Measurements from ENCODE around the gene PACRG. TPM values are rescaled to one million over a fixed set of nuclear protein-coding genes. Genes with fewer than 3 reads are reported as not detected.

PACRG gene
- polyA plus RNA-seq, 3 donors, result 14.2 to 16.6 (median 16.4) TPM

DNA sequence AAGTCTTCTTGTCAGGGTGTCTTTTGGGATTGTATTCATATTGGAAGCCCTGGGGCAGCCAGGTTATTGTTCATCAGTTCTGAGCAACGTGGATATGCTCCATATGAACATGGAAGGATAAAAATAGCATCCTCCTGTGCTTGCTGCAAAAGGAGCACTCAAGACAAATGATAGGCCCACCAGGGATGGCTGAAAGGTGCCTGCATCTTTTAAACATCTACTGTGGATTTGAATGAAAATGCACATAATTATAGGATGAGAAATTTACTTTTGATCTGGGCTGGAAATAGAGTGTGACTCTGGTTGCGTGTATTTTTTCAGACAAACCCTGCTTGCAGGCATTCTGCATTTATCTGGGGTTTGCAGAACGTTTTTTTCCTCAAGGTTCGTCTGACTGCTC, 299.1 kb downstream of the PACRG start:
- DNase-seq (ENCODE audit: extremely low read depth in 1 of 11, low read depth in 9 of 11, low spot score in 4 of 11), result no peak

DNA sequence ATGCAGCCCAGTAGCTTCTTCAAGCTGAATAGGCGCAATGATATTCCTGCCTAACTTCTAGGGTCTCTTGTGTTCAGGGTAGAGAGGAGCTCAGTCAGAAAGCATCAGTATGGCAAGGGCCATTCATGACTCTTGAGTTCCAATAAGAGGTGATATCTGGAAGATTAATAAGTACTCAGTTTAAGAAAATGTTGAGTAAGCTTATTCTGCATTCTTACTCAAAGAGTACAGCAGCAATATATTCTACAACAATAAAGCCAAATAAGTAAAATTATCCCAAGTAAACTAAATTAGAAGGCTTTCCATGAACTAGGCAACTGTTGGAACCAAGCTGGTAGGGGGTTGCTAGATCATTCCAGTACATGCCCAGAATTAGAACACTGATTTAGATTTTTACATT, 303.2 kb downstream of the PACRG start:
- no peak for DNase-seq (ENCODE audit: extremely low read depth in 1 of 11, low read depth in 9 of 11, low spot score in 4 of 11)

DNA sequence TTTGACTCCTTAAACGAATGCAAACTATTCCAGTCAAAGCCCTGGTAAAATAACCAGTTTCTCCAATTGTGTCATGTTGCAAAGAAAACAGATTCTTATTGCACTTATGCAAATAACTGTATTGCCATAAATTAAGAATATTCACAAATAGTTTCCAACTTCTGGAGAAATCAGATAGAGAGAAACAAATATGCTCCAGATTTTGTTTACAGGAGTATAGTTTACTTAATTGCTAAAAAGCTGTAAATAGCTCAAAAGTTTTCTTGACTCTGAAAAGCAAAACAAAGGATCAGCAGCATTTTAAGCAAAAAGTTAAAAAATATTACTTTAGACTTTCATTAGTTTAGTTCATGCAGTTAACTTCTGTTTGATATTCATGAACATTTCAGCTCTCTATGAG, 304.2 kb downstream of the PACRG start:
- no peak for DNase-seq (ENCODE audit: extremely low read depth in 1 of 11, low read depth in 9 of 11, low spot score in 4 of 11)

DNA sequence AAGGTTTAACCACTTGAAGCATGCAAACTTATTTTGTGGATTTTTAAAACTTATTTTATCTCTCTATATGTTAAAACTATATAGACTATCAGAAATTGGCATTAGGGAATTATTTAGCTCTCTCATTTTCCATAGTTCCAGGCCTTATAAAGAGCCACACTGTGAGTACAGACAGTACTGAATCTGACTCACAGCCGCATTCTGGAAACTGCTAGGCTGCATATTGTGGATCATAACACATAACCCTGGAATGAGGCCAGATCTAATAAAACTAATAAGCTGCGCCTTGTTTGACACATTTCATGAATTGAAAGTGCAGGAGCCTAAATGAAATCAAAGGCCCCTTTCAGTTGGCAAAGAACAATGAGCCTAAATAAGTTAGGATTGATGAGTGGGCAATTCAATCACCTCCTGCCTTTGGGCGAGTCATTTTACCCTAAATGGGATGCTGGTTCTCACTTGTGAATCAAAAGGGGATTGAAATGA, 308.4 kb downstream of the PACRG start:
- DNase-seq (ENCODE audit: extremely low read depth in 1 of 11, low read depth in 9 of 11, low spot score in 4 of 11), result no peak

DNA sequence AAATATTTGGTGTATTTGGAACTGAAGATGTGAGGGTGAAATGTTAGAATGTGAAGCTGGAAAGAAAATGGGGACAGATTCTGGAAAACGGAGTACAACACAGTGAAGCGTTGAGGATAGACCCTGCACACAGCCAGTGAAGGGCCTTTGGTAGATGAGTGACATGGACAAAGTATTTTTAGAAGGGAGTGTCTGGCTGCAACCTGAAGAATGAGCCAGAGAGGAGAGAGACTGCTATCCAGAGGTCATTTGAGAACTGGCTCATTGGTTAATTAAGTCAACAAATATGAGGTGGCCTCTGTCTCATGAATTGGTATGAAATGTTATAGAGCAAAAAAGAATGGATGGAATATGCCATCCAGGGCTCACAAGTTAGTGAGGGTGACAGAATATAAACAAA, 310.5 kb downstream of the PACRG start:
- no peak for DNase-seq (ENCODE audit: extremely low read depth in 1 of 11, low read depth in 9 of 11, low spot score in 4 of 11)

DNA sequence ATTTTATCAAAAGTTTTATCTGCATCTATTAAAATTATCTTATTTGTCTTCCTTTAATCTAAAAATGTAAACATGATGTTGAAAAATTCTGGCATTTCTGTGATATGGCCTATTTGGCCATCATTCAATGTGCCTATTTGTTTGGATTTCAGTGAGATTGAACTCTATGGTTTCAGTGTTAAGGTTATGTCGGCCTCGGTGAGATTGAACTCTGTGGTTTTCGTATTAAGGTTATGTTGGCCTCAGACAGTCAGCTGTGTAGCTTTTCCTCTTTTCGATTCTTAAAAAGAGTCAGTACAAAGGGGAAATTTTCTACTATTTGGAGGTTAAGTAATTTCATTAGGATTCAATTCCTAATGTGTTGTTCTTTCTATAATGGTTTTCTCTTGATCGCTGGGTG, 320.6 kb downstream of the PACRG start:
- DNase-seq (ENCODE audit: extremely low read depth in 1 of 11, low read depth in 9 of 11, low spot score in 4 of 11), result no peak

DNA sequence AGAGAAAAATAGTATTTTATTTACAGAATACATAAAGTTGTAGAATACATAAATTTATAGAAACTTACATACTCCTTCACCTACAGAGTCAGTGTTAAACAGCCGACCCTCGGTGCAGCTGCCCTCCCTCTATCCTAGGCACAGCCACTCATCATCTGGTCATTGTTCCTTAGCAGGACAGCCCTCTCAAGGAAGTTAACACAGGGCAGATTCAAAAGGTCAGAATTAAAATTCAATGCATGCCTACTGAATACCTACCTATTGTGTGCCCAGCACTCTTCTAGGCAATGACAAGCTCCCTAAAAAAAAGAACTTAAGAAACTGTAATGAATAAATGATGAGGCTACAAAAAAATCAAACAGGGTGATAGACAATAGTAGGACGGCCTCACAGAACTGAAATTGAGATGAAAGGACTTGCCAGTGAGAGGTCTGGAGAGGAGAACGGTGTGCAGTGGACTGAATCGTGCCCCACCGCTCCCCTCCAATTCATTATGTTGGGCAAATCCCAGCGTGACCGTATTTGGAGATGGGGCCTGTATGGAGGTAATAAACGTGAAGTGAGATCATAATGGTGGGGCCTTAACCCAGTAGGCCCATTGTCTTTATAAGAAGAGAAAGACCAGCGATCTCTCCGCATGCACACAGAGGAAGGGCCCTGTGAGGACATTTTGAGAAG, 326.0 kb downstream of the PACRG start:
- DNase-seq (ENCODE audit: extremely low read depth in 1 of 11, low read depth in 9 of 11, low spot score in 4 of 11), result no peak

DNA sequence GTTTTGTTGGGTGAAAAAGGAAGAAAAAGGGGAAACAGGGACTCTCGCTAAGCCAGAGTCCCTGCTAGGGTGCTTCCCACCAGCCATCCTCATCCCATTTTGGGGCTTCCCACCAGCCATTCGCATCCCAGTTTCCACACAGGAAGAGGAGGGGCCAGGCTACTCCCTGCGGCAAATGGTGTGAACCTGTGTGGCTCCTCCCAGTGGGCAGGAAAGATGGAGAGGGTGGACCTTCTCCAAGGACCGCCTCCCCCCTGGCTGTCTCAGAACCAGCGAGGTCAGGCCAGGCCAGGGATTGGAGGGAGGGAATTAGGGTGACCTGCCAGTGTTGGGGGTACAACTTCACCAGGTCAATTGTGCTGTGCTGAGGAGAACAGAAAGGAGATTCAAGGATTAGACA, 326.9 kb downstream of the PACRG start:
- DNase-seq (ENCODE audit: extremely low read depth in 1 of 11, low read depth in 9 of 11, low spot score in 4 of 11), result no peak

DNA sequence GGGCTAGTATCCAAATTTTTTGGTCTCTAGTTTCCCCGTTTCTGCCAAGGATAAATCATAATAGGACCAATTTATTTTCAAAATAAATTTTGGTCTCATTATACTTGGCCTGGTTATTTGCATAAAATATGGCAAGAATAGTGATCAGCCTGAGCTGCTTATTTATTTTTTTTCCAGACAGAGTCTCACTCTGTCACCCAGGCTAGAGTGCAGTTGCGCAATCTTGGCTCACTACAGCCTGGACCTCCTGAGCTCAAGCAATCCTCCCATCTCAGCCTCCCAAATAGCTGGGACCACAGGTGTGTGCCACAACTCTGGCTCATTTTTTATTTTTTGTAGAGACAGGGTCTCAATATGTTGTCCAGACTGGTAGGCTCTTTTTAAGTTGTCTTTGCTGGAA, 329.5 kb downstream of the PACRG start:
- DNase-seq (ENCODE audit: extremely low read depth in 1 of 11, low read depth in 9 of 11, low spot score in 4 of 11), result no peak

DNA sequence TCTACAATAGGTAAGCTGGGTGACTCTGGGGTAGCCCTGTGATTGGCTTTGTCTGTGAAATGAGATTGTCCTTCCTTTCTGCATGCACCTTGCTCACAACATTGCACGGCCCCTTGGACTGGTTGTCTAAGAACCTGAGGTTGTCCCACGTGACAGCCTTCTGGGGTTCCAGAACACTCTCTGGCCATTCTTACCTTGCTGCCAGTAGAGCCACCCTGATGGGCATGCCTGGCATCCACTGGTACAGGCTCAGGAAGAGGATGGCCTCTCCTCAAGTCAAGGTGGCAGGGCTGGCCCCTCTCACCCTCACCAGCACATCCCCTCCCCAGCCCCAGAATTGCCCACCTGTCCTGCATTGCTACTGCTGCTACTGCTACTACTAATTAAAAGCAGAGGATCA, 335.0 kb downstream of the PACRG start:
- no peak for DNase-seq (ENCODE audit: extremely low read depth in 1 of 11, low read depth in 9 of 11, low spot score in 4 of 11)

DNA sequence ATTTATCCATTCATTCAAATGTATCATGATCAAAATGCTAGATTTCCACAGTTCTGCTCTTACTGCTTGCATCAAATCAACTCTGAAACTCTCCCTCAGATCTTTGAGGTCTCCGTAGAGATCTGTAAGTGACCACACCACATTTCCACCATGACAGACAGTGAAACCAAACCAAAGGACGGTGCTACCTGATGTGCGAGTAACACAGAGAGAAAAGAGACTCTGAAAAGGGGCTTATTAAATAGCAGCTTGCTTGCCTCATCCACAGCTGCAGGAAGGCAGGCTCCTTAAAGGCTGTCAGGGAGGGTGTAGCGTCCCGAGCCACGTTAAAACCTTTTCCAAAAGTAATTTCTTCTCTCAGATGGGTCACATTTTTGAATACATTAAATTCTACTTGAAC, 335.8 kb downstream of the PACRG start:
- no peak for DNase-seq (ENCODE audit: extremely low read depth in 1 of 11, low read depth in 9 of 11, low spot score in 4 of 11)

DNA sequence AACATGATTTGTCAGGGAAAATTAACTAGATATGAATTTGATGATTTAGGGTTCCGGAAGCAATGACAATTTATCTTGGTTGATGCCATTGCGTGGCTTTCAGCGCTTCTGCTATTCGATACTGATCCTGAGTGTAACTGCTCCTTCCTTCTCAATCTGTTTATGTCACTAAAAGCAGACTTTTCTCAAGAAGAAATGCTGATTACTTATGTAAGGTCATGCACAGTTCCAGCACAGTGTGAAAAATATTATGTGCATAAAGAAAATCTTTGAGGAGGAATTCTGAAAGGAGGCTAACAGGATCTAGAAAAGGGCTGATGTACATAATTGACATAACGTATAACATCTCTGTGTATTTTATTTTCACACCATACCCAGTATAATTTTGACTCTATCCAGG, 336.6 kb downstream of the PACRG start:
- no peak for DNase-seq (ENCODE audit: extremely low read depth in 1 of 11, low read depth in 9 of 11, low spot score in 4 of 11)

DNA sequence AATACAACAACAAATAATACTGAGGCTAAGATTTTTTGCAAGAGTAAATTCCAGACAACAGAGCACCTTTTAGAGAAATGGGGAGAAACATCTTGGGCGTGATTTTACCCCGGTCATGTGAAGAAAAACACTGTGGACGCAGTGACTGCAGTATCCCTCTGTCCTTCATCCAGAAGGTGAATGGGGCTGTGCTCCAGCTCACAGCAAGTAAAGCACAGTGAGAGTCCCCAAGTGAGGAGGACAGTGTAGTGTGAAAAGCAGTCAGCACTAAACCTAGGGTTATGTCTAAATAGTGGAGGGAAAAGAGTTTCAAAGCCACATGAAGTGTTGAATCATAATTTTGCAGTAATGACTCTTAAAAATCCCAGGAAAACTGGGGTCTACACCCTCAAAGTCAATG, 338.4 kb downstream of the PACRG start:
- DNase-seq (ENCODE audit: extremely low read depth in 1 of 11, low read depth in 9 of 11, low spot score in 4 of 11), result no peak

DNA sequence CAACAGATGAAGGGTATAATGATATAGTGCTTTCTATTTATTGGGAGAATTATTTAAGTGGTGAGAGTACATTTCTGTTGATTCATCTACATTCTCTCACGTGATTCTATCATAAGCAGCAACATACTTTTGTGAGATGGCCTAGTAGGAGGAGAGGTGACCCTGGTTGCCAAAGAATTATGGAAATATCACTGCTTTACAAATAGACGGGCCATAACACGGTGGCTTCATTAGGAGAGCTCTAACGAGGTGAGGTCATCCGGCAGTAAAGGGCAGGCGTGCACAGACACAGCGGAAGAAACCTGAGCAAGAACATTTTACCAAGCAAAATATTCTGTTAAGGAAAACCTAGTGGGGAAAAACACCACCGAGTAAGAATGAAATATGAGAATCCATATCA, 349.4 kb downstream of the PACRG start:
- no peak for DNase-seq (ENCODE audit: extremely low read depth in 1 of 11, low read depth in 9 of 11, low spot score in 4 of 11)

DNA sequence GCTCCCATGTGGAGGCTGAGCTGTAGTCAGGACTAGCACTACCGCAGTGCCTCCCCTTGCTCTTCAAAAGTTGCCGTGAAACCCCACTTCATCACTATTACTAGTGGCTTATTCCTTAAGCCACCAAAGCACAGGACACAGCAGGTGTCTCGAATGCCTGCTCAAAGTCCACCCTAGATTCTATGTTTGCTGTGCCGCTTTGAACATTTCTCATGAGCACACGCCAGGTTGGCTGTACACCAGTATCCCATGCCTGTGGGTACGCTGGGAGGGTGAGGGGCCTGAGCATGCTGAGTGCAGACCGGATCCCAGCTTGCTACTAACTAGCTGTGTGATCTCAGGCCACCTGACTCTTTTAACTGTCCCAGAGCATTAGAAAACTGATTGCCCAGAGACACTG, 350.9 kb downstream of the PACRG start:
- no peak for DNase-seq (ENCODE audit: extremely low read depth in 1 of 11, low read depth in 9 of 11, low spot score in 4 of 11)

DNA sequence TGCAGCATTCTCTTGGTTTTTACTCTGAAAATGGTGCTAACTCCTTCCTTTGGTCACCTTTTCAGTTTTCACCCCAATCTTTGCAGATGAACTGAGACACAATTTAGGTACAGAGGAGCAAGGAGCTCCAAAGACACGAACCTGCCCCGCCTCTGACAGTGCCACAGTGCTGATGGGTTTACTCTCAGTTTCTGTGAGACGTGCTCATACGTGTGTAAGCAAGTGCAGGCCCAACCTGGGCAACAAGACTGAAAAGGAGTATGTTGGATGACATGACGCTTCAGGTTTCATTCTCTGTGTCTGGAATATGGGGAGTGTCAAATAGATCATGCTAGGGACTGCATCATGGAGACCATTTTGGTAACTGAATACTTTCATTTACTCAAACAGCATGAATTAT, 352.5 kb downstream of the PACRG start:
- no peak for DNase-seq (ENCODE audit: extremely low read depth in 1 of 11, low read depth in 9 of 11, low spot score in 4 of 11)

DNA sequence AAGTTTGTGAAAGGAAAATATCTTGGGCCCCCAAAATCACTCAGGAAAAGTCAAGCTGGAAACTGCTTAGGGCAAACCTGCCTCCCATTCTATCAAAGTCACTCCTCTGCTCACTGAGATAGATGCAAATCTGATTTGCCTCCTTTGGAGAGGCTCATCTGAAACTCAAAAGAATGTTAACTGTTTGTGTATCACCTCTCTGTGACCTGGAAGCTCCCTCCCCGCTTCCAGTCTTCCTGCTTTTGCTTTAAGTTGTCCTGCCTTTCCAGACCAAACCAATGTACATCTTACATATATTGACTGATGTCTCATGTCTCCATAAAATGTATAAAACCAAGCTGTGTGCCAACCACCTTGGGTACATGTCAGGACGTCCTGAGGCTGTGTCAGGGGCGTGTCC, 355.4 kb downstream of the PACRG start:
- no peak for DNase-seq (ENCODE audit: extremely low read depth in 1 of 11, low read depth in 9 of 11, low spot score in 4 of 11)

DNA sequence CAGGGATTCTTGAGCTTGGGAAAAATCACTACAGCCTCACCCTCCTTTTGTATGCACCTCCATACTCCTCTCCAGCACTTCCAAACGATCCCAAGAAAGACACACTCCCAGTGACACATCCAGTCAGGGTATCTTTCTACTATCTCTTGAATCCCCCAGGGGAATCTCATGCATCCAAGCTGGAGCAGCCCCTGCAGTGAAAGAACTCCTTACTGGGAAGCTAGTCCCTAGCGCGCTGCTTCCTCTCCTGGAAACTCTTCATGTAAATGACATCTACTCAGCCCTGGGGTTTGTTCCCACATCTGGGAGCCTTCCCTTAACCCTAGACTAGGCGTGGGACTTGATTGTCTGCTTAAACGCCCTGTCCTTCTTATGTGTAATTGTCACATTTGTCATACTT, 357.7 kb downstream of the PACRG start:
- no peak for DNase-seq (ENCODE audit: extremely low read depth in 1 of 11, low read depth in 9 of 11, low spot score in 4 of 11)

DNA sequence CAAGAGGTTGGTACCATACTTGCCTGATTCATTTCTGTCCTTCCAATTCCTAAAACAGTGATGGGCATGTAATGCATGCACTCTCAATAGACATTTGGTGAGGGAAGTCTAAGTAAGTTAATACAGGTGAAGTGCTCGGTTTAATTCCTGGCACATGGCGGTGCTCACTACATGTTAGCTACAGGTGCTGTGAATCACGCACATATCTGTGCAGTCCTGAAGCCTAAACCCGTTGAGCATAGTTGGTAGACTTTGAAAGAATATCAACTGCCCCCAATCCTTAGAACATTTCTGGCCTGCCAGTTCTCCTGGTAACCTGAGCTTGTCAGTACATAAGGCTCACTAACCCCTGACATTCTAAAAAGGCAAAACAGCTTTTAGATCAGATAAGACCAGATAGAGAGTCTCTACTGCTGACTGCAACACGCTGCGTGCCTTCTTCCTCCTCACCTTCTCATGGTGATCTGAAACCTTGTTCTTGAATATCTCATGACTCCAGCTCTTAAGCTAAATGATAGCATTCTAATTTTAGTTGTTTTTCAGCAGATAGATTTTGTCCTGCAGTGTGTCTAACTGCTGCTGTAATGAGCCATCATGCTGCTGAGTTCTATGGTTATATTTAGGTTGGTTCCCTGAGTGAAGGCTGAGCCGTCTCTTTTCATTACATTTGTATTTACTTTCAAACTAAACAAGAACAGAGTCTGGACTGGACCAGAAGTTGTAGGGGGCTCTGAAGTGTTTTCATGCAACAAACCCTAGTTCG, 358.3 kb downstream of the PACRG start:
- no peak for DNase-seq (ENCODE audit: extremely low read depth in 1 of 11, low read depth in 9 of 11, low spot score in 4 of 11)

DNA sequence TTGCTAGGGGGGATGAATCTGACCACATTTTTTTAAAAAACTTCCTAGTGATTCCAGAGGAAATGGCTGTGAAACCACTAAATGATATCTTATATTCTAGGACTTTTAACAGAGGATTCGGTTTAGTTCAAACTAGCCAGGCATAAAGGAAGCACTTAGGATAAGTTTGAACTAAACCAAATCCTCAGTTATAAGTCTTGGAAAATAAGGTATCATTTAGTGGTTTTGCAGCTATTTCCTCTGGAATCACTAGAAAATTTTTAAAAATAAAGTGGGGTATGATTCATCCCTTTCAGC, 358.8 kb downstream of the PACRG start:
- no peak for DNase-seq (ENCODE audit: extremely low read depth in 1 of 11, low read depth in 9 of 11, low spot score in 4 of 11)

DNA sequence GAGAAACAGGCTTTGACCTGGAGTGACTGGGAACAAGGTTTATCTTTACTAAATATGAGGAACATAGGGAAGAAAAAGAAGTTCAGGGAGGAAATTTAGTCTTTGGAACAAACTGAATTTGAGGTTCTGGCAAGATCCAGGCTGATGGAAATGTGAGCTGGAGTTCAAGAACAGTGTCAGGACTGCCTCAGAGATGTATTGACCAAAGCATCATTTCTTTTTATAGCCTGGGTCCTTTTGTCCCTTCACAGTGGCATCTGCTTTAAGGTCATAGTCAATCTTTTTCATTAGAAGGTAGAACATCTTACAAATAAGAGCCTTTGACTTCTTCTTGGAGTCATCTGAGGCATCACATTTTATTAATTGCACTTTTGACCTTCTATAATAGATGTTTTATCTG, 360.2 kb downstream of the PACRG start:
- DNase-seq (ENCODE audit: extremely low read depth in 1 of 11, low read depth in 9 of 11, low spot score in 4 of 11), result no peak

All from renal cortex interstitium (tissue), 11 donors.